Tibial artery (tissue), 4 donors: ENCODE data around the gene CERK.

ENCODE experiments used
- DNase-seq, 2 donors: peaks; one replicate each; pipeline ENCODE4 v3.0.0-alpha.2; 2019
- H3K27ac ChIP-seq, 2 donors: fragments of 200-600 bp; sonication (generic) in 1 of 2; 1 replicate in 1 of 2; 2 replicates in 1 of 2; pipeline ENCODE4 v1.5.1; 2018 to 2019; ENCODE audit warnings: mild to moderate bottlenecking in 1 of 2
- H3K27me3 ChIP-seq, 2 donors: fragments of 200-600 bp; sonication (generic) in 1 of 2; one replicate each; pipeline versions ENCODE4 v1.5.1 to v1.6.0; 2016 to 2019
- H3K36me3 ChIP-seq, 3 donors: fragments of 200-600 bp; sonication (generic) in 2 of 3; one replicate each; pipeline ENCODE4 v1.5.1; 2016 to 2019; ENCODE audit warnings: mild to moderate bottlenecking in 2 of 3
- H3K4me1 ChIP-seq, 4 donors: fragments of 200-600 bp; sonication (generic) in 2 of 4; 1 replicate in 3 of 4; 2 replicates in 1 of 4; pipeline ENCODE4 v1.5.1; 2016 to 2019
- H3K4me3 ChIP-seq, 2 donors: fragments of 200-600 bp; sonication (generic) in 1 of 2; 1 replicate in 1 of 2; 2 replicates in 1 of 2; pipeline ENCODE4 v1.5.1; 2018 to 2019; ENCODE audit warnings: mild to moderate bottlenecking in 2 of 2
- H3K9me3 ChIP-seq, 3 donors: fragments of 200-600 bp; sonication (generic) in 1 of 3; one replicate each; pipeline ENCODE4 v1.5.1; 2016 to 2019
- CTCF ChIP-seq, 2 experiments: fragments of 200-600 bp in 1 of 2; fragments of 450-650 bp in 1 of 2; IDR thresholded peaks; one replicate each; pipeline ENCODE4 v1.5.1; 2017 to 2019; ENCODE audit warnings: antibody characterized with exemption in 2 of 2, mild to moderate bottlenecking in 1 of 2, moderate library complexity in 1 of 2
- intact Hi-C: fragments of 100-400 bp; cut with DNase I; formaldehyde crosslinking; loops from one replicate; pipeline ENCODE4 v1.15.0; 2023; ENCODE audit warnings: low total_unique reads

Gene CERK

GRCh38 chr22:46779023-46779422 lies 41.0 kb upstream of the CERK start:
- peaks cover 0 to 24% (median 8%) of the 10 kb centered on the region in 4 donors for H3K4me1 ChIP-seq
- H3K27me3 ChIP-seq, result no peaks in the 10 kb centered on the region
- H3K27ac ChIP-seq, result no peak overlapping the region
- TF ChIP-seq CTCF (IDR thresholded peaks at IDR 0.05), result no peak
- intact Hi-C loops, result no loop called here
- DNase-seq, result no peak
- no peak overlapping the region for H3K4me3 ChIP-seq
- H3K36me3 ChIP-seq, result no peaks in the 10 kb centered on the region
- H3K9me3 ChIP-seq, result no peaks in the 10 kb centered on the region

- Histone ChIP-seq H3K4me1 (peaks cover 0 to 32% (median 15%) of the 10 kb centered on the region in 4 donors), H3K27me3 (no peaks in the 10 kb centered on the region), H3K4me3 (no peak overlapping the region), H3K9me3 (no peaks in the 10 kb centered on the region), H3K27ac (no peak overlapping the region), H3K36me3 (no peaks in the 10 kb centered on the region)
- peak; percentile 62 to 70 for DNase-seq
- intact Hi-C loops, result no loop called here
- TF ChIP-seq CTCF (IDR thresholded peaks at IDR 0.05), result no peak
Observed at GRCh38 chr22:46777609-46777970, 39.5 kb upstream of the CERK start.

GRCh38 chr22:46776876-46777608 lies 39.0 kb upstream of the CERK start:
- Histone ChIP-seq H3K4me3 (no peak overlapping the region), H3K9me3 (no peaks in the 10 kb centered on the region), H3K27me3 (no peaks in the 10 kb centered on the region), H3K36me3 (no peaks in the 10 kb centered on the region), H3K4me1 (peaks cover 0 to 32% (median 15%) of the 10 kb centered on the region in 4 donors), H3K27ac (no peak overlapping the region)
- intact Hi-C loops, result no loop called here
- TF ChIP-seq CTCF (IDR thresholded peaks at IDR 0.05), result no peak
- DNase-seq, result peak in 1 of 2 donors; percentile 54

- peaks cover 0 to 32% (median 15%) of the 10 kb centered on the region in 4 donors for H3K4me1 ChIP-seq
- no peaks in the 10 kb centered on the region for H3K27me3 ChIP-seq
- no peak overlapping the region for H3K27ac ChIP-seq
- H3K4me3 ChIP-seq, result no peak overlapping the region
- TF ChIP-seq CTCF (IDR thresholded peaks at IDR 0.05), result no peak
- DNase-seq, result peak in 1 of 2 donors; percentile 46
- H3K36me3 ChIP-seq, result no peaks in the 10 kb centered on the region
- intact Hi-C loops, result no loop called here
- no peaks in the 10 kb centered on the region for H3K9me3 ChIP-seq
Observed at GRCh38 chr22:46775850-46776826, 38.1 kb upstream of the CERK start.

GRCh38 chr22:46774980-46775849 lies 37.2 kb upstream of the CERK start:
- Histone ChIP-seq H3K27me3 (no peaks in the 10 kb centered on the region), H3K9me3 (no peaks in the 10 kb centered on the region), H3K4me1 (peaks cover 0 to 35% (median 15%) of the 10 kb centered on the region in 4 donors), H3K27ac (no peak overlapping the region), H3K4me3 (no peak overlapping the region), H3K36me3 (peaks cover 0 to 3% (median 0%) of the 10 kb centered on the region in 3 donors)
- no peak for DNase-seq
- intact Hi-C loops, result no loop called here
- TF ChIP-seq CTCF (IDR thresholded peaks at IDR 0.05), result no peak
